Nucleus accumbens (tissue), 56 donors: ENCODE measurements around the gene RPP25L.
"Not testable (repeated sequence)": the region's sequence is repeated elsewhere in the genome, so short reads cannot be mapped to it uniquely, and the experiment has no call there.

Experiments used
- DNase-seq, 56 donors: peaks; one replicate each; lab custom pipeline; 2025; lab: John Stamatoyannopoulos, UW

Gene RPP25L

DNA sequence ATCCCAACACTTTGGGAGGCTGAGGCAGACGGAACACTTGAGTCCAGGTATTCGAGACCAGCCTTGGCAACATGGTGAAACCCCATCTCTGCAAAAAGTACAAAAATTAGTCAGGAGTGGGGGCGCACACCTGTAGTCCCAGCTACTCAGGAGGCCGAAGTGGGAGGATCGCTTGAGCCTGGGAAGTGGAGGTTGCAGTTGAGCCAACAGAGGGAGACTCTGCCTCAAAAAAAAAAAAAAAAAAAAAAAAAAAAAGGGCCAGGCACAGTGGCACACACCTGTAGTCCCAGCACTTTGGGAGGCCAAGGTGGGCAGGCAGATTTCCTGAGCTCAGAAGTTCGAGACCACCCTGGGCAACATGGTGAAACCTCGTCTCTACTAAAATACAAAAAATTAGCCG is 27.4 kb upstream of the RPP25L start:
- DNase-seq, result not testable (repeated sequence)

DNA sequence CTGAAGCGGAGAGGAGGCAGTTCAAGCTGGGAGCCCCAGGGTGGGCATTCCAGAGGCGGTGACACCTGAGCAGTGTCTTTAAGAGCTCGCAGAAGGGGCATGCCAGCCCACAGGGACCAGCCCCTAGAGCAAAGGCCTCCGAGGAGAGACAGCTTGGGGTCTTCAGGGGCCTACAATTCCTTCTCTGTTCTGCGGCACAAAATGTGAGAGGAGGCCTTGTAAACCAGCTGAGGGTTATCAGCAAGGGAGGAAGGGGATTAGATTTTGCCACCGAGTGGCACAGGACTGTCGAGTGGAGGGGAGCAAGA is 26.2 kb upstream of the RPP25L start:
- DNase-seq, result peak in 1 of 56 donors; percentile 63

DNA sequence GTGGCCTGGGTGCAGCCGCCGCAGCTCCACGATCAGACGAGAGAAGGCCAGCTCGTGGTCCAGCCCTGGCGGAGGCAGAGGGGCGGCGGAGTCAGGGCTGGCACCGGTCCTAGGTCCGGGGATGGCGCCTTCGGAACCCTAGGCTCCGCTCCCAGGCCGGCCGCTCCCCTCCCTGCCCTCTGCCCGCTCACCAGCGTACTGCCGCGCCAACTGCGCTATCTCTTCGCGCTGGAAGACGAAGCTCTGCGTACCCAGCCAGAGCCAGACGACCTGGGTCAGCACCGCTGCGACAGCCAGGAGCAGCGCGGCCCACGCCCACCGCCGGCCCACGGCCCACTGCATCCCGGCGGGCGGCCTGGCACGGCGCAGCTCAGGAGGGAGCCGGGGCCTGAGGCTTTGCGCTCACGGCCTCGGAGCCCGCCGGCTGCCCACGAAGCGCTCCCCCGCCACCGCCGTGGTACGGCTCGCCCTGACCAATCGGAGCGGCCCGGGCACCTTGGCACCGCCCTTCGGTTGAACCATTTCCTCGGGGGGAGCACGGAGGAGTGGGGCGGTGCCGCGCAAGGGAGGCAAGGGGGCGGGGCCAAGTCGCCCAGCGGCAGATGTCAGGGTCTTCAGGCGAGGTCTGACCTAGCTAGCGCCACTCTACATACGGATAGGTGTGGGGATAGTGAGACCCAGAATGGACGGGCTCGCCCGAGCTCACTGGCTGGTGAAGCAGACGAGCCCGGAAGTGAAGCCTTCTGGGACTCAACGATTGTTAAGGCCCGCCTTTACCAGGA is 25.6 kb upstream of the RPP25L start, which contains the start of gene SIGMAR1:
SIGMAR1 (minus strand) TSS at position 432 of the 782 bp plus-strand sequence; CDS start at position 342, 90 bp downstream.
- peak; percentile 61 to 97 (median 90) for DNase-seq

DNA sequence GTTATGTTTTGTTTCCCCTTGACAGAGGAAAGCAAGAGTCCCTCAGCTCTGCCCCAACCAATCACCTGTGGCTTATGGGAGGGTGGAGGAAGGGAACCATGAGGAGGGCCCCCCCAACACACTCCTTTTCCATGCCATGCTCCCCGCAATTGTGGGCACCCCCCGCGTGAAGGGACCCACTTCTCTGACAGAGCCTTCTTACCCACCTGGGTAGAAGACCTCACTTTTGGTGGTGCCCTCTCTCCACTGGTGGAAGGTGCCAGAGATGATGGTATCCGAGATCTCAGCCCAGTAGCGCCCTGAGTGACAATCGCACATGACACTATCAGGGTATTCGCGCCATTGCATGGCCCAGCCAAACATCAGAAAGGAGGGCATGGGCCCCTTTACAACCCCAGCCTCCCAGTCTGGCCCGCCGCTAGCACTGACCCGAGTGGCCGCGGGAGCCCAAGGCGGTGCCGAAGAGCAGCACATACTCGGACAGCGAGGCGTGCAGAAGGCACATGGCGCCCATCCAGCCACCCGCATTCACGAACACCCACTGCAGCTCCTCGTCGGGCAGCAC is 25.0 kb upstream of the RPP25L start:
- DNase-seq, result peak in 7 of 56 donors; percentile 33 to 67 (median 54)

DNA sequence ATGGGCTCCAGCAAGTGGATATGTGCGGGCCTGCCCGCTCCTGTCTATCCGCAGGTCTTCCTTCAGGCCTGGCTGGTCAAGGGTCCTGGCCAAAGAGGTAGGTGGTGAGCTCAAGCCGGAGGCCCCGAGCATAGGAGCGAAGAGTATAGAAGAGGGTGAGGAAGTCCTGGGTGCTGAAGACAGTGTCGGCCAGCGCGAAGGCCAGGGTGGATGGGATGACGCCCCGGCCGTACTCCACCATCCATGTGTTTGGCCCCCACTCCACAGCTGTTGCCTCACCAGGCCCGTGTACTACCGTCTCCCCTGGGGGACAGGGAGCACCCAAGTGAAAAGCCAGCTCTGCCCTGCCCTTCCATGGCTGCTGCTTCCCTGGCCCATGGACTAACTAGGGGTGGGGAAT is 23.7 kb upstream of the RPP25L start:
- DNase-seq, result no peak

DNA sequence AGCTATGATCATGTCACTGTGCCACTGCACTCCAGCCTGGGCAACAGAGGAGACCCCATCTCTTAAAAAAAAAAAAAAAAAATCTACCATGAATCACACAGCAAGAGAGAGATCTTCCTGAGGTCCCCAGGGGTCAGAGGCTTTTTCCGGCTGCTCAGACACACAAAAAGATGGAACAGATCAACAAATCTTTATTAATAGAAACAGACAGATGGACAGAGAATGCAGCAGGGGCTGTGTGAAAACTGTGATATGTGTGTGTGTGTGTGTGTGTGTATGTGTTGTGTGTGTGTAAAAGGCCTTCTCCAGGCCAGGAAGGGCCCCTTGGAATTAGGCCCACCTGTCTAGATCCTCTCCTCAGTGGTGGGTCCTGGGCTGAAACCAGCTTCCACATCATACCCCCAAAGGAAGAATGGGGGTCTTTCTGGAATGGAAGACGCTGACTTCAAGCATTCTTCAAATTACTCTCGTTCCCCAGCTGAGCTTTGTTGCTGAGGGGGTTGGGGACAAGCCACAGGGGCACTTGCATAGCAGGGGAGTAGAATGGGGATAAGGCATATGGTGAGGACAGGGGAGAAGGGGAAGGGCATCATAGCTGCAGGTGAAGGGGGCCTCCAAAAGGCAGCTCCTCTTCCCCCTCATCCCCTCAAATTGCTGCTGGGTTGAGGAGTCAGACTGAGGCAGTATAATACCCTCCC is 22.8 kb upstream of the RPP25L start:
- DNase-seq, result no peak

DNA sequence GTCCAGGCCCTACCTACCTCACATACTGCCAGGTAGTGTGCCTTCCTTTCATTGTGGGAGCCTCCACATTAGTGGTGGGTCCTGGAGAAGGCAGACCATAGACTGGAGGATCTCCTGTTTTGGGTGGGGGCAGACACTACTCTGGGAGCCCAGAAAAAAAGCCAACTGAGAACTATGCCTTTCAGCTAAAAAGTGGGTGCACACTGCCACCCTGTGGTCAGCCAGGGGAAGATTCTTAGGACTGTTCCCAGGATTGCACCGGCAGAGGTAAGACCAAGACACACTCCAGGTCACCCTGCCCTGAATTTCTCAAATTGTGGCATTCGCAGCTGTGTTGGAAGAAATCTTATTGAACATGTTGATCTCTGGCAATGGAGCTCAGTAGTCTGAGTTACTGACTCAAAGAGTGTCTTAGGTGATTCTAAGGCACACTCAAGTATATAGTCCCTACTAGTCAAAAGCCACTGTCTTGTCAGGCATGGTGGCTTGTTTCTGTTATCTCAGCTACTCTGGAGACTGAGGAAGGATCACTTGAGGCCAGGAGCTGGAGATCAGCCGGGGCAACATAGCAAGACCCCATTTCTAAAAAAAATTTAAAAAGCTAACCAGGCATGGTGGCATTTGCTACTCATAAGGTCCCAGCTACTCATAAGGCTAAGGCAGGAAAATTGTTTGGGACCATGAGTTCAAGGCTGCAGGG is 22.1 kb upstream of the RPP25L start:
- peak in 49 of 56 donors; percentile 13 to 77 (median 40) for DNase-seq

DNA sequence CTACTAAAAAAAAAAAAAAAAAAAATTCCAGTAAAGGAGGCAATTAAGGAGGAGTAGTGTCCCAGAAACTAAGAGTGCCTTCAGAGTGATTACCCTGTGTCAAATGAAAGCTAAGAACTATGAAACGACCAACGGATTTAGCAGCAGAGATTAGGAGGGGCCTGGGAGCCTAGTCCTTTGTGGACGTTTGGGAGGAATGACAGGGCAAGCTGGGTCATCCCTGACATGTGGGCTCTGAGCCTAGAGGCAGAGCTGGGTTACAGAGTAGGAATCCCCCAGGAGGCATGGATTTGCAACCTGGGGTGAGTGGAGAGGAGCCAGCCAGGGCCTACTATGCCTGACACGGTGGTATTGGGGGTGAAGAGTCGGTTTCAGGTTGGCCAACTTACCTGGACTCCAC is 21.3 kb upstream of the RPP25L start:
- no peak for DNase-seq

GRCh38 chr9:34630402-34631154 is 18.7 kb upstream of the RPP25L start:
- no peak for DNase-seq

DNA sequence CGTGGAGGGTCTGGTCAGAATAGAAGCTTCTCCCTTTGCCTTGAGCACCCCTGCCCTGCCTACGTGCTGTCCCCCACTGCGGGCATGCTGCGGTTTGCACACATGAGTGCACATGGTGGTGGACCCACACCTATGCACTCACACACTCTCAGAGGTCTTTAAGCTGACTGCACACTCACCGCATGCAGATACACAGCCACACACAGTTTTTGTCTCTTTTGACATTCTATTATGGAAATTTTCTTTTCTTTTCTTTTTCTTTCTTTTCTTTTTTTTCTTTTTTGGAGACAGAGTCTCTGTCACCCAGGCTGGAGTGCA is 17.6 kb upstream of the RPP25L start:
- DNase-seq, result no peak

GRCh38 chr9:34628656-34629490 is 17.0 kb upstream of the RPP25L start, which contains the start of gene ARID3C:
Gene ARID3C (minus strand): TSS chr9:34629066. CDS start chr9:34628014, 1,052 bp downstream.
- DNase-seq, result peak in 5 of 56 donors; percentile 13 to 39 (median 18)

GRCh38 chr9:34627716-34628655 is 16.1 kb upstream of the RPP25L start:
- DNase-seq, result no peak

DNA sequence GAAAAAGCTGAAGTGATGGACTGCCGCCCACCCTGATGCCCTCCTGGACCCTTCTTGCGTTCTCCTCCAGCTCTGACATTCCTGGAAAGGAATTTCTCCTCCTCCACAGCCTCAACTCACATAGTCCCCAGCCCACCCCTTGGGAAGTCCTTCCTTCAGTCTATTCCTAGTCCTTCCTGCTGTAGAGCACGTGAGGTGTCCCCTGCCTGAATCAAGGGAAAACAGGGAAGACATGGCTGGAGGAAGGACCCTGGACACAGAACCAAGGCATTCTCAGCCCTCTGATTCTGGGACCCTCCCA is 13.2 kb upstream of the RPP25L start:
- DNase-seq, result no peak

DNA sequence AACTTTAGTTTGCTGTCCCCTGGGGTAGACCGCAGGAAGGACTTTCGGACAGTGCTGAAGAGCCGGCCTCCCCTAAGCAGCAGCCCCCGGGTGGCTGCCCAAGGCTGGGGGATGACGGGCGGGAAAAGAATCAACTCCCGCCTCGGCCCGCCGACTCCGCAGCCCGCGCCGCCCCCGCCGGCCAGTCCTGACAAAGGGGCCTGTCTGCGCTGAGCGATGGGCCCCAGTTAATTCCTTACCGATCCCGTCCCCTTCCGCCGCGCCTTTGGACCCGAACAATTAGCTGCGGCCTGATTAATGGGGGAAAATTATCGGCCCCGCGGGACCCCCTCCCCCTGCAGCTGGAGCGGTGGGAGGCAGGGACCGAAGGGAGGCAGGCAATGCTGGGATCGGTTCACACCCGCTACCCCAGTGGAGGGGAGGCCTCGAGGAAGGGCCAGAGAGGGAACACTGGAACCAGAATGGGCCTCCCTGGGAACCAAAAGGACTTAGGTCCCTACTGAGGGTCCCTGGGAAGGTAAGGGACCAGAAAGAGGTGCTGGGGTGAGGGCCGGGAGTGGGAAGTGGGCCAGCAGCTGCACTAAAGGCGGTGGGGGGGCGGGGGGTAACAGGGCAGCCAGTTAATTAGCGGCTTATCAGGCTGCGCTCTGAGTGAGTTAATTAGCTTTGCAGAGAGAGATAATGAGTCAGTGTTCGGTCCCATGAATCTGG is 12.7 kb upstream of the RPP25L start:
- no peak for DNase-seq

DNA sequence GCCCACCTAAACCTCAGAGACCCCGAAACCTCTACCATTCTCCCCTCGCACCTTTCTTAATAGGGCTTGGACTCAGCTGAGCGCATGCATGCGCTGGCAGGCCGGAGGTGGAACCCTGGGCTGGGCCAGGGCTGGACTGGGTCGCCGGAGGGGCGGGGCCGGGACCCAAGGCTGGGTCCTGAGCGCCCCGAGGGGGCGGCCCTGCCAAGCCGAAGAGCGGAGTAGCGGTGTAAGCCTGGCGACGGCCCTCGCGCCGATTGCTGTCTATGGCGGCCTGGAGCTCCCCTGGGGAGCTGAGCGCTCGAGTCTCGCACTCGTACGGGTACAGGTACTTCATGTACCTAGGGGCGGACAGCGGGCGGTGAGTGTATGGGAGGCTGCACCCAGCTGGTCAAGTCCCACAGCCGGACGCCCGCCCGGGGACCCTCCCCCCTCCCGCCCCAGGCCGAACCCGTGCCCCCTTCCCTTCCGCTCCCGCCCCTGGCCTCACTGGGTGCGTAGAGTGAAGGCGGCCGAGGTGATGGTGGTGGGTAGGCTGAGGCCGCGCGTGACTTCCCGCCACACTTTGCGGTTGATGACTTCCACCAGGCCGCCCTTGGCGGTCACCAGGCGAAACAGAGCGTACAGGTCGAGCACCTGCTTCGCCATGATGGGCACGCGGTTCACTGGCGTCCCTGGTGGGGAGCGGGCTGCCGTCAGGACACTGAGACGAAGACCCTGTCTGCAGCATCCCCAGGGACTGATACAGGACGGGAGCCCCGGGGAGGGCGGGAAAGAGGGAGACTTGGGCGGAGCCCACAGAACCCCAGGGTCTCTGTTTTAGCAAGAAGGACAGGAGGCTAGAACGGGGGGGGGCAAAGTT is 11.7 kb upstream of the RPP25L start:
- DNase-seq, result no peak

- peak; percentile 49 to 98 (median 90) for DNase-seq
These were observed 8.4 kb upstream of the RPP25L start, which contains the start of gene DCTN3 for GRCh38 chr9:34620061-34620994. Gene DCTN3 (minus strand): TSS chr9:34620495. CDS start chr9:34620464, 31 bp downstream.
